ENCODE measurements around the gene ARL8B.

Gene ARL8B

GRCh38 chr3:5212628-5213573 lies 90.8 kb downstream of the ARL8B start:
- no peak for DNase-seq (ENCODE audit: low read depth)

DNA sequence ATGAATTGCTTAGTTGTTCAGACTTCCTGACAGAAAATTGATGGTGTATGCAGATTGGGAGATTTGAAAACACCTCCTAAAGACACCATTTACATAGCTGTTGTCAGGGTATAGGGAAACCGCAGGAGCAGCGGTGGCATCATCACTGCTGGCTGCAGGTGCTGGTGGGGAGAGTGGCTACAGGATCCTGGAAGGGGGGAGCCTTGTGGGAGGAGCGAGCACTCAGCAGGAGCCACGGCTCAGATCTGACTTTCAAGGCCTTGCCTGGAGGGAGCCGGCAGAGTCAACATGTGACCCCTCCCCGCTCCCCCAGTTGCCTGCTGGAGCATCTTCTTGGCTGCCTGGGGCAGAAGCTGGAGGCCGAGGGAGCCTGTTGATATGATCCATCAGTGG lies 91.5 kb downstream of the ARL8B start:
- DNase-seq (ENCODE audit: low read depth) = no peak

GRCh38 chr3:5214352-5214751 lies 92.3 kb downstream of the ARL8B start:
- DNase-seq (ENCODE audit: low read depth) = no peak

DNA sequence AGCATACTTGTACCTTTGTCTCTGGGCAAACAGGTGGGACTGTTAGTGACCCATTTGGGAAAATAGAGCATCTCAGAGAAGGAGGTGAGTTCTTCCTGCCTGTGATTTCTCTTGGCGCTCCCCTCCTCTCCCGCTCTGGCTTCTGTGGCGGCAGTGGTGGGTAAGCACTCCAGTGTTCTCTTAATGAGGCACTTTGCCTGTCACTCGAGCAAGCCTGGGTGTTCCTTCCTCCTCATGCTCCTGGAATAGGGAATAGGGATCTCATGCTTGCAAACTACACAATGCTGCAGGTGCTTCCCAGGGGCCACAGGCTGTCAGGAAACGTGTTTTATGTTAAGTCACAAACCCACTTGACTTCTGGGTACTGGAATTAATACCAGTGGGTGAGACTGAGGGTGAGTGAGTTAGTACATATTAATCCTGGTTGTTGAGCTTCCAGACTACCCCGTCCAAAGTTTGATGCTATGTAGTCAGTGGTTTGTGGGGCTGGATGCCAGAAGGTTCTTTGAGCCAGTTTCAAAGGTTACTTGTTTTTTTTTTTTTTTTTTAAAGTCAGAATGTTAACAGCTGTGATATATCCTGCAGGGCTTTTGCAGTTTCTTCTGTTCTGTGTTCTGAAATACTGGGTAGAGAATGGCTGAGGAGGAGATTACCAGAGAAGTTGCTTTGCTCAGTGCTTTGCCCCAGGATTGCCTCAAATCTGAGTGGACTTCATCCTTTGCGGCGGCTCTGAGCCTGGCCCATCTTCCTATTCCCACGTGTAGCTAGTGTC lies 95.9 kb downstream of the ARL8B start:
- DNase-seq (ENCODE audit: low read depth) = no peak

DNA sequence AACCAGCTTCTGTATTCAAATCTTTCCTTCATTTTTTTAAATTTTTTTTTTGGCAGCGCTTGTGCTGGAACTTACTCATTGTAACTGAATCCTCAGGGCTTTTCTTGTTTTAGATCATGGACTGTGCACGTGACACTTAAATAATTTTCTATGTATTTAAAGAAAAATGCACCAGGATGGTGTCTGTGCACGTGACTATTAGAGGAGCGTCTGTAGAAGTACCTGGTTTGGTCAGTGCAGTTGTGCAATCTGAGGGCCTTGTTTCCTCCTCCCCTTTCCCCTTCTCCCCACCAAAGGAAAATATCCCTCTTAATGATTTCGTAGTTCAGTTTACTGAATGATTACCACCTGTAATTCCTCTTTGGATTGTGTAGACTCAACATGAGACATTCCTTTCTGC lies 96.7 kb downstream of the ARL8B start:
- DNase-seq (ENCODE audit: low read depth) = no peak

GRCh38 chr3:5219216-5219615 lies 97.1 kb downstream of the ARL8B start:
- no peak for DNase-seq (ENCODE audit: low read depth)

DNA sequence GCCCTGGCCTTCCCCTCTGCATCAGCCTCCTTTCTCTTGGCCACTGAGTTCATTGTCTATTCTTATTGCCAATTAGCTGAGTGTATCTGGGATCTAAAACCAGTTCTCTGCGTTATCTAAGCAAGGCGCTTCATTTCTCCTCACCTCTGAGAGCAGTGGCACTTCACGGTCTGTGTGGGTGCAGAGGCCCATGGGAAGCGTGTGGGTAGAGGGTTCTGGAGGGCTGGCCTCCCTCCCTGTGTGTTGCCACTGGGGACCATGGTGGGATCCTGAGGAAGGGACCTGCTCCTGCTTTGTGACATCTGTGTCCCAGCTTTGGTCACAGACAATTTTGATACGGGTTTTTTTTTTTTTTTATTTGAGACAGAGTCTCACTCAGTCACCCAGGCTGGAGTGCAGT lies 98.1 kb downstream of the ARL8B start:
- DNase-seq (ENCODE audit: low read depth) = no peak

DNA sequence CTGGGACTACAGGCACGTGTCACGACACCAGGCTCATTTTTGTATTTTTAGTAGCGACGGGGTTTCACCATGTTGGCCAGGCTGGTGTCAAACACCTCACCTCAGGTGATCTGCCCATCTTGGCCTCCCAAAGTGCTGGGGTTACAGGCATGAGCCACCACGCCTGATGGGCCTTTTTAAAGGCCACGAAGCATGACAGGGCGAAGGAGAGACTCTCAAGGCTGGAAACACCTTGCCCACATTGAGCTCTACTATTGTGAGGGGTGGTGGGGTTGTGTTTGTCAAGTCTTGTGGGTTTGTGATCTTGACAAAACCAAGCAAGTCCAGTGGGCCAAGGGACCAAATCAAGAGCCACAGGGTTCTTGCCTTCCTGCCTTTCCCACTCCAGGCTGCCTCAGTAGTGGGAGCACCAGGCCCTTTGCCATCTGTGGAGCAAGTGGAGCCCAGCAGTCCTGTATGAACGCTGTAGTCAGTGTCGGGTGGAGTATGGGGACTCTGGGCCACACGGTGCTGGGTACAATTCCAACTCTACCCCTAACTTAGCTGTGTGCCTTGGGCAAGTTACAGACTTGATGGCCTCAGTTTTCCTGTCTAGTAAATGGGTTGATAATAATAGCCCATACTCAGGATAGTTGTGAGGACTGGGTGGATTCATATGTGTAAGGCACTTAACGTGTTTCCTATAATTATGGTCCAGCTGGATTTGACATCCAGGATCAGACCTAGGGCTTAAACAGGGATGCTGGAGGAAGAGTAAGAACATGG lies 98.8 kb downstream of the ARL8B start:
- DNase-seq (ENCODE audit: low read depth) = no peak

- no peak for DNase-seq (ENCODE audit: low read depth)
Observed at GRCh38 chr3:5221701-5222100, 99.6 kb downstream of the ARL8B start.

DNA sequence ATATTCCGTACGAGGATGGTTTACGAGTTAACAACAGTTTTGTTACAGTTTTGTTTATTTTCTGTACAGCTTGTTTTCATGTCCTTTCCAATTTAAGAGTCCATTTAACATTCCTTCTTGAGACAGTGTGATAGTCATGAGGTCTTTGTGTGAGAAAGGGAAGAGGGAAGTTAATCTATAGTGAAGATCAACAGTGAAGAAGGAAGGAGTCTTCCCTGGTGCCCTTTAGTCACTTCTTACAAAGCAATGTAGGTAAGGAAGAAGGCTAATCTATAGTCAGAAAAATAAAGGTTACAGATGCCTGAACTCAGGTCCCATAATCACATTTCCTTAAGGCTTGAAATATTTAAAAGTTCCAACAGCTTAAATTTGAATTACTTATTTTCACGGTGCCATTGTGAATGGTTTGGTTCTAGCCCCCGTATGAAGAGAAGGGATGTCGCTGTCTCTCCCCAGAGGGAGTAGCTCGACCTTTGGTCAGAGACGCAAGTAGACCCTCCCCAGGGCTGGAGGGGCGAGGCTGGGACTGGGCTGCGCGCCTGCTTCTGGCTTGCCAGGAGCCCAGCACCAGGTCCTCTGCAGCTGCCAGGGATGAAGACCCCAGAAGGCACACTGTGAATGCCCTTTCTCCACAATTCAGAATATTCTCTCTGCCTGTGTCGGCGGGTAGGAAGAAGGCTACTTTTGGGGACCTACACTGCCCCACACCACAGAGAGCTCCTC lies 100.4 kb downstream of the ARL8B start:
- DNase-seq (ENCODE audit: low read depth) = no peak

DNA sequence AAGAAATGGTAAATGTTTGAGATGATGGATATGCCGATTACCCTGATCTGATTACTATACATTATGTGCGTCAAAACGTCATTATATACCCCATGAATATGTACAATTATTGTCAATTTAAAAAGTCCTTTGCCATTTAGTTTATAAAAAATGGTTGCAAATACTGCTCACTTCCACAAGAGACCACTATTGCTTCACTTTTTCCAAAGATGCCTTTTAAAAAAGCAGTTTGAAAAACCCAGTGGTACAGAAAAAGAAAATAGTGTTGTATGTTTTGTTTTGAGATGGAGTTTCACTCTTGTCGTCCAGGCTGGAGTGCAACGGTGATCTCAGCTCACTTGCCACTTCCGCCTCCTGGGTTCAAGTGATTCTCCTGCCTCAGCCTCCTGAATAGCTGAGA lies 104.7 kb downstream of the ARL8B start:
- DNase-seq (ENCODE audit: low read depth) = no peak

DNA sequence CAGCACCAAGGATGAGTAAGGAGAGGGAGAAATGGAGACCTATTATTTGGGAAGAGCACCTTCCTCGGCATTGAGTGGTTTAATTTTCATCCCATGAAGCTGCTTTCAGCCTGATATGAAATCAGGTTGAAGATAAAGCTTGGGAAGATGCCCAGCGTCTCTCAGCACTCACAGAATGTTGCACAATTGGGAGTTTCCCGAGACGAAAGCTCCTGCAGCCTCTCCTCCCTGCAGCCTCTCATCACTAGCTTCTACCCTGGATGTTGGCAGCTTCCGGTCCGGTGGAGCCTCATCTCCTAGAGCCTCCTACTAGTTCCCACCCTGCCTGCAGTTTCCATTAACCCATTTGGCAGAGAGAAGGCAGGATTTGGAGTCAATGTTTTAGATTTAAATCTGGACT lies 105.7 kb downstream of the ARL8B start:
- no peak for DNase-seq (ENCODE audit: low read depth)

DNA sequence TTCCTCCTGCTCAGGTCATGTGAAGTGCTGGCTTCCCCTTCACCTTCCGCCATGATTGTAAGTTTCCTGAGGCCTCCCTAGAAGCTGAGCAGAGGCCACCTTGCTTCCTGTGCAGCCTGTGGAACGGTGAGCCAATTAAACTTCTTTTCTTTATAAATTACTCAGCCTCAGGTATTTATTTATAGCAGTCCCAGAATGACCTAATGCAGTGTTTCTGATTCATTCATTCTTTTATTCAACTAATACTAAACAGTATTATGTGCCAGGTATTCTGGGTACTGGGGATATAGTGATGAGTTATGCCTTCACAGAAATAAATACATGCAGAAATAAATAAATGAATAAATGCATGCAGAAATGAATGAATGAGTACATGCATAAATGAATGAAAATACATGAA lies 107.3 kb downstream of the ARL8B start:
- no peak for DNase-seq (ENCODE audit: low read depth)
